RPMI7951 (cell line): ENCODE data around the gene TMEM229A. TPM values are rescaled to one million over a fixed set of nuclear protein-coding genes. Genes with fewer than 3 reads are reported as not detected.
A peak's percentile ranks its signal among the peaks of the same experiment; 100 is the strongest.
"Not testable (repeated sequence)": the region's sequence is repeated elsewhere in the genome, so short reads cannot be mapped to it uniquely, and the experiment has no call there.

Experiments
- DNase-seq: peaks from one replicate; pipeline ENCODE4 v3.0.0-alpha.2; 2012; ENCODE audit warnings: low read depth
- total RNA-seq: library from RNA; depleted of rRNA; stranded (reverse); fragments of >200 nt; shearing (Covaris generic); gene quantifications from 2 replicates; pipeline ENCODE4 v1.2.3, GENCODE V29; 2014; rRNA removed

Gene TMEM229A
- not detected in 2 replicates for total RNA-seq

DNA sequence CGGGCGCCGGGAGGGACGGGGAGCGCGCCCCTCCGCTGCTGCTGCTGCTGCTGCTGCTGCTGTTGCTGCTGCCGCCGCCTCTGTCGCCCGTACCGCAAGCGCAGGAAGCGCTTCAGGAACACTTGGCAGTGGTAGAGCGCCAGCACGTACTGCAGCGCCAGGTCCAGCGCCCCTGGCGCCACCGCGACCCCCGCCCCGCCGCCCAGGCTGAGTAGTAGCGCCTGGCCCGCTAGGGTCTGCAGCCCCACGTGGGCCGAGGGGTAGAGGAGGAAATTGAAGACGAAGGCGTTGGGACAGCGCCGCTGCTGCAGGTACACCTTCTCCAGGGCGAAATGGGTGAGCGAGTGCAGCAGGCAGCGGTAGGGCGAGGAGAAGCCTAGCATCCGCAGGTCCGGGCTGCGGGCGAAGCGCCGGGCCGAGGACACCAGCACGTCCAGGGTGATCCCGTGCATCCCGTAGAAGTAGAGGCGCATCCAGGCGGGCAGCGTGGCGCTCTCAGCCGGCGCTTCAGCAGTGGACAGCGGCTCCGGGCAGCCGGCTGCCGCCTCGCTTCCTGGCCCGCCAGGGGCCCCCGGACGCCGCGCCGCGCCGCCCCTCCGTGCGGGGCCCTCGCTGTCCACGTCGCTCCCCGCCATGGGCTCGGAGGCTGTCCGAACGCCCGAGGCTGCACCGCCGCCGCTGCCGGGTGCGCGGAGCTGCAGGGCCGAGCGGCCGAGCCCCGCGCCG lies at the start of gene TMEM229A:
Gene TMEM229A (minus strand): TSS at position 699 of the 726 bp plus-strand sequence. CDS start 64 bp downstream, at position 635.
- DNase-seq, result peak; percentile 6

- not testable (repeated sequence) for DNase-seq
These were observed 49.4 kb upstream of the TMEM229A start for GRCh38 chr7:124082234-124082633.

- no peak for DNase-seq
These were observed 44.7 kb upstream of the TMEM229A start for GRCh38 chr7:124077546-124077945.

DNA sequence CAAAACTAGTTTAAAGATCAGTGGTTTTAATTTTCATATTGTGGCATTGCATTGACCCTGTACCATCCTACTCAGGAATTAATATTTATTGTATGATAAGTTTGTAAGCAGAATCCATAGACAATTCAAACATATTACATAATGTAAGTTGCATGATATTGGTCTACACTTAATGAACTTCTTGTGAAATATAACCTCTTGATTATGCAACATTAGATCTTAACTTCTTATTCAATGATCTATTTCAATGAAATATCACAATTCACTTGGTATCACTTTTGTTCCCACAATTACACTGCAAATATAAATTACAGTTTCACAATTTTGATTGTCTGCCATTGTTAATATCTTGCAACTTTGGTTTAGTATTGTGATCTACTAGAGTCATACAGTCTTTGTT lies 44.0 kb upstream of the TMEM229A start:
- no peak for DNase-seq

- no peak for DNase-seq
These were observed 41.1 kb upstream of the TMEM229A start for GRCh38 chr7:124074007-124074406.

DNA sequence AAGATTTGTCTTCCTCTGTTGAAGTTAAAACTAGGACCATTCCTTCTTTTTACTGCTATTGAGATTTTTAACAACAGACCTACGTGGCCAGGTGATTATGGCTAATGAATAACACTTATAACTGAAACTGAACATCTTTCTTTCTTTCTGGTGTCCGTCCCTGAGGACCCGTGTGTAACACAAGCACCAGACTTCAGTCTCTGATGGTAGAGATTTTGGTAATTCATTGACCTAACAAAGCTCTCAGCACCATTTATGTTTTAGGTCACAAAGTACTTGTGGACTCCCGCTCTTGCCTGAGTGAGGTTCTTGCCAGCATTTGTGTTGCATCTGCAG lies 40.4 kb upstream of the TMEM229A start:
- DNase-seq, result no peak

GRCh38 chr7:124072603-124073309 lies 39.9 kb upstream of the TMEM229A start:
- peak; percentile 65 for DNase-seq

GRCh38 chr7:124071843-124072242 lies 39.0 kb upstream of the TMEM229A start:
- no peak for DNase-seq

GRCh38 chr7:124062171-124062570 lies 29.3 kb upstream of the TMEM229A start:
- no peak for DNase-seq

- DNase-seq, result no peak
These were observed 27.7 kb upstream of the TMEM229A start for GRCh38 chr7:124060528-124060927.

DNA sequence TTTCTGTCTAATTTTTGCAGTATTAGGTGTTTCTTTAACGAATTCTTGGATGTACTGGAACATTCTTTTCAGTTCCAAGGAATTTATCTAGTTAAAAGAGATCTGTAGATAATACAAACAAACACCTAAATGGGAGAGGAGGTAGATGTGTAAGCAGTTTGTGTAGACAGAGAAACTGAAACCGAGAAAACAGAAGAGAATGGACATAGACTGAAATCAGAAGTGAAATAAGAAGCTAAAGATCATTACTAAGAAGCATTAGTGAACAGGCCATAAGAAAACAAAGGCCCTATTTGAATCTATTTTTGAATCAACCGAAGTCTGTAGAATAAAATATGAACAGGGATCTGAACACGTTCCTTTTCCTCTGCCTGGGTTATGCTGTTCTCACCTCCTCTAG lies 26.5 kb upstream of the TMEM229A start:
- DNase-seq, result no peak

DNA sequence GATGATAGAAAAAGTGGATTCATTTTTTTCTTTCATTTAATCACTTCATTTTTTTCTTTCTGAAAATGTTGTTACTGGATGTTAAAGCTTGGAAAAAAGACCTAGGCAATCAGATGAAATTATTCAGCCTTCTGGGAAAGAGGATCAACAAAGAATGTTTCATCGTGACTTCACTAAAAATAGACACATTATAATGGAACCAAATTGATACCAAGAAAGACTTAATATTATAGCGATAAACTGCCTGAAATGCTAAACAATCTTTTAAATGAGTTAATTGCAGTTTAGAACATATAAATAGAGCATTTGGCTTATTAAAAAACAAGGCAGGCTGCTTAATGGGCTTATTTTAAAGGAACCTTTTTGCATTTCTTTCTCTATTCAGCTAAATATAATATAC lies 25.6 kb upstream of the TMEM229A start:
- DNase-seq, result no peak

DNA sequence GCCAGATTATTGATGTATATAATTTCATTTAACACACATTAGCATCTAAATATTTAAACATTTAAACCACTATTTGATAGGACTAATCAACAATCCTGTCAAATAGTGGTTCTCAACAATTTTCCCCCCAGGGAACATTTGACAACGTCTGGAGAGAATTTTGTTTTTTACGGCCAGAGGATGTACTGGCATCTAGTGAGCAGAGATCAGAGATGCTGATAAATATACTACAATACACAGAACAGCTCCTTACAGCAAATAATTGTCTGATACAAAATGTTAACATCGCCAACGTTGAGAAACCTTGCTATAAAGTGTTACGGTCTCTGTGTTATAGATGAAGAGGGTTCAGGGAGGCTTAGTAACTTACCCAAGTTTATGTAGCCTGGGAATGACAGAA lies 25.0 kb upstream of the TMEM229A start:
- no peak for DNase-seq

- no peak for DNase-seq
These were observed 23.4 kb upstream of the TMEM229A start for GRCh38 chr7:124056234-124056633.

DNA sequence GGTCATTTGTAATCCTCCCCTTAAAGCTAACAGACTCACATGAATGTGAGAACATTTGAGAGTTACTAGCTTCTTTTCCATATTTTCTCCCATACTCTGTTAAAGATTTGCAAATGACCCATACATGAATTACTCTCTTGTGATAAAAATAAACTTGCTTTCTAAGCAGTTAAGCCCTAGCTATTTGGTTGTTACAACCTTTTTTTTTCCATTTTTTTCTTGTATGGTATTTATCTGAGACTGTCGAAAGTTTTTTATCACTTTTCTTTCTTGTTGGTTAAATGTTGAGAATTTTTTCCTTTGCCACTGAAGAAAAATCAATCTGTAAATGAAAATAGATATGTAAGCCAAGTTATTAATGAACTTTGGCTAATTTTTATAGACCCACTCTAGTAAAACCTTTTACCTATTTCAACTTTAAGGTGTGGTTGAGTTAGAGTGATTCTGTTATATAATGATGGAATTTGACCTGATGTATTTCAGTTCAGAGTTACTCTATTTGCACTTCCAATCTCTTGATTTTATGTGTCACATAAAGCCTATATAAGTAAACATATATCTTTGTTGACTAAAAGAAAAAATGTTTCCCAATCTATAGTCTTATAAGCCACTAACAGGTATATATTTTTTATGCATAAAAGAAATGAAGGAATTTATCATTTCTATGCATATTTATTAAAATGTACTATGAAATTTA lies 19.0 kb upstream of the TMEM229A start:
- no peak for DNase-seq

GRCh38 chr7:124042826-124043225 lies 10.0 kb upstream of the TMEM229A start:
- no peak for DNase-seq

- no peak for DNase-seq
These were observed 8.6 kb upstream of the TMEM229A start for GRCh38 chr7:124041439-124041838.

DNA sequence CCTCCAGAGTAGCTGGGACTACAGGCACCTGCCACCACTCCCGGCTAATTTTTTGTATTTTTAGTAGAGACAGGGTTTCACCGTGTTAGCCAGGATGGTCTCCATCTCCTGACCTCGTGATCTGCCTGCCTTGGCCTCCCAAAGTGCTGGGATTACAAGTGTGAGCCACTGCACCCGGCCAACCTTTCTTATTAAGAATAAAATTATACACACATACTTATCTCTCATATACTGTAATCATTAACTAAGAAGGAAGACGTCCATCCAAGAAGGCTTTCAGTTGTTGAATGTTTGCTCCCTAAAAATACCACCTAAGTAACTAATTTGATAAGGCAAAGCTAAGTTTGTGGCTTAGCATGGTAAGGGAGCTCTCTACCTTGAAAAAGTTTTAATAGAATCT lies 5.0 kb upstream of the TMEM229A start:
- DNase-seq, result not testable (repeated sequence)

DNA sequence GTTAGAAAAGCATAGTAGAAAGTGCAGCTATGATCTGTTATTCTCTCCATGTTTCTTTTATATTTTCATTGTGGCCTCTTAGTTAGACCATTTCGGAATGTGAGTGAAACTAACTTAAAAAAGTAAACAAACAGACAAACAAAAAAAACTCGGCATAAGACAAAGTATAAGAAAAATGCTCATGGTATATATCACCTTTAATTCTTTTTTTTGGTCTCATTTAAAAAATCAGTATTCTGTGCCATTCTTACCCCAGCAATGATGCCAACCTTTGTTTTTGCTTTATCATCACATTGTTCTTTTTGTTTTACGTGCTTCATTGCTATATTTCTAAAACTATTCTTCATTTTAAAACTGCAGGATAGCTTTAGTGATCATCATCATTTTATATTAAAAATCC lies 2.8 kb upstream of the TMEM229A start:
- no peak for DNase-seq

GRCh38 chr7:124034754-124035100 lies 1.9 kb upstream of the TMEM229A start:
- DNase-seq, result no peak

- DNase-seq, result no peak
These were observed 1.2 kb upstream of the TMEM229A start for GRCh38 chr7:124033807-124034753.
